ENCODE measurements around the gene KANK2. TPM values are rescaled to one million over a fixed set of nuclear protein-coding genes. Genes with fewer than 3 reads are reported as not detected.

Gene KANK2
- total and polyA plus RNA-seq, 8 donors: 19.0 to 48.7 (median 28.7) TPM

DNA sequence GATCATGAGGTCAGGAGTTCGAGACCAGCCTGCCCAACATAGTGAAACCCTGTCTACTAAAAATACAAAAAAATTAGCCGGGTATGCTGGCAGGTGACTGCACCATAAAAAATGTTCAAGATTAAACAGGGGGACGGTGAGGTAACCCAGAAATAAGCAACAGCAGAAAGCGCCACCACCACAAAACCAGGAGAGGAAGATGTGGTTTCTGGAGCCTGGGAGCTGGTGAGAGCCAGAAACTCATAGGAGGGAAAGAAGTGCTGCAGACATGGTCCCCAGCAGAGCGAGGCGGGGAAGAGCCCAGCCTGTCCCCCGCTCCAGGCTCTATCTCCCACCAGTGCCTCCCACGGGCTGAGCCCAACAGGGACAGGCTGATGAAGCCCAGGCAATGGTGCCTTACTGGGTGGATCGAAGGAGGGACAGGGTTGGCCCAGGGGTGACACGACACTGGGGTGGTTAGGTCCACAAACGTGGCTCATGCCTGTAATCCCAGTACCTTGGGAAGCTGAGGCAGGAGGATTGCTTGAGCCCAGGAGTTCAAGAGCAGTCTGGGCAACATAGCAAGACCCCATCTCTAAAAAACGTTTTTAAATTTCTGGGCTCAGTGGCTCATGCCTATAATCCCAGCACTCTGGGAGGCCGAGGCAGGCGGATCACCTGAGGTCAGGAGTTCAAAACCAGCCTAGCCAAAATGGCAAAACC lies 60.8 kb downstream of the KANK2 start:
- TF ChIP-seq, protein P1, sequence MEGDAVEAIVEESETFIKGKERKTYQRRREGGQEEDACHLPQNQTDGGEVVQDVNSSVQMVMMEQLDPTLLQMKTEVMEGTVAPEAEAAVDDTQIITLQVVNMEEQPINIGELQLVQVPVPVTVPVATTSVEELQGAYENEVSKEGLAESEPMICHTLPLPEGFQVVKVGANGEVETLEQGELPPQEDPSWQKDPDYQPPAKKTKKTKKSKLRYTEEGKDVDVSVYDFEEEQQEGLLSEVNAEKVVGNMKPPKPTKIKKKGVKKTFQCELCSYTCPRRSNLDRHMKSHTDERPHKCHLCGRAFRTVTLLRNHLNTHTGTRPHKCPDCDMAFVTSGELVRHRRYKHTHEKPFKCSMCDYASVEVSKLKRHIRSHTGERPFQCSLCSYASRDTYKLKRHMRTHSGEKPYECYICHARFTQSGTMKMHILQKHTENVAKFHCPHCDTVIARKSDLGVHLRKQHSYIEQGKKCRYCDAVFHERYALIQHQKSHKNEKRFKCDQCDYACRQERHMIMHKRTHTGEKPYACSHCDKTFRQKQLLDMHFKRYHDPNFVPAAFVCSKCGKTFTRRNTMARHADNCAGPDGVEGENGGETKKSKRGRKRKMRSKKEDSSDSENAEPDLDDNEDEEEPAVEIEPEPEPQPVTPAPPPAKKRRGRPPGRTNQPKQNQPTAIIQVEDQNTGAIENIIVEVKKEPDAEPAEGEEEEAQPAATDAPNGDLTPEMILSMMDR (IDR thresholded peaks at IDR 0.05): no peak
- FAIRE-seq (no peak), ATAC-seq (no peak), DNase-seq (no peak)
- no peaks in the 10 kb centered on the region for H3K27me3 ChIP-seq
- H3K27ac ChIP-seq: no peak overlapping the region
- intact Hi-C loops (cut with DNase I): no loop called here
- H3K9me3 ChIP-seq: no peaks in the 10 kb centered on the region
- peaks cover 1 to 6% (median 3%) of the 10 kb centered on the region in 3 donors for H3K36me3 ChIP-seq
- 66 to 78% methylated on average over 14 of the region's 14 CpGs for WGBS, 2 donors
- no peak overlapping the region for H3K4me3 ChIP-seq
- peaks cover 0 to 13% (median 7%) of the 10 kb centered on the region in 3 donors for H3K4me1 ChIP-seq

DNA sequence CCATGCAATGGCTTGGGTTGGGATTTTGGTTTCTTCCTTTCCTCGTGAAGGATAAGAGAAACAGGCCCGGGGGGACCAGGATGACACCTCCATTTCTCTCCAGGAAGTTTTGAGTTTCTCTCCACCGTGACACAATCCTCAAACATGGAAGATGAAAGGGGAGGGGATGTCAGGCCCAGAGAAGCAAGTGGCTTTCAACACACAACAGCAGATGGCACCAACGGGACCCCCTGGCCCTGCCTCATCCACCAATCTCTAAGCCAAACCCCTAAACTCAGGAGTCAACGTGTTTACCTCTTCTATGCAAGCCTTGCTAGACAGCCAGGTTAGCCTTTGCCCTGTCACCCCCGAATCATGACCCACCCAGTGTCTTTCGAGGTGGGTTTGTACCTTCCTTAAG lies 65.9 kb downstream of the KANK2 start:
- TF ChIP-seq, protein P1 (IDR thresholded peaks at IDR 0.05): no peak
- FAIRE-seq (no peak), ATAC-seq (no peak), DNase-seq (no peak)
- Histone ChIP-seq H3K9me3 (no peaks in the 10 kb centered on the region), H3K27ac (no peak overlapping the region), H3K4me3 (no peak overlapping the region), H3K27me3 (no peaks in the 10 kb centered on the region), H3K4me1 (no peaks in the 10 kb centered on the region), H3K36me3 (peaks cover 14 to 37% (median 16%) of the 10 kb centered on the region in 3 donors)
- WGBS, 2 donors: 82 to 83% methylated on average over 7 of the region's 7 CpGs
- intact Hi-C loops (cut with DNase I): loop anchor here in 2 of 3 donors (5.0 kb wide), 2 partner anchors 71 to 94 kb away; no protein-coding TSS in a partner anchor

DNA sequence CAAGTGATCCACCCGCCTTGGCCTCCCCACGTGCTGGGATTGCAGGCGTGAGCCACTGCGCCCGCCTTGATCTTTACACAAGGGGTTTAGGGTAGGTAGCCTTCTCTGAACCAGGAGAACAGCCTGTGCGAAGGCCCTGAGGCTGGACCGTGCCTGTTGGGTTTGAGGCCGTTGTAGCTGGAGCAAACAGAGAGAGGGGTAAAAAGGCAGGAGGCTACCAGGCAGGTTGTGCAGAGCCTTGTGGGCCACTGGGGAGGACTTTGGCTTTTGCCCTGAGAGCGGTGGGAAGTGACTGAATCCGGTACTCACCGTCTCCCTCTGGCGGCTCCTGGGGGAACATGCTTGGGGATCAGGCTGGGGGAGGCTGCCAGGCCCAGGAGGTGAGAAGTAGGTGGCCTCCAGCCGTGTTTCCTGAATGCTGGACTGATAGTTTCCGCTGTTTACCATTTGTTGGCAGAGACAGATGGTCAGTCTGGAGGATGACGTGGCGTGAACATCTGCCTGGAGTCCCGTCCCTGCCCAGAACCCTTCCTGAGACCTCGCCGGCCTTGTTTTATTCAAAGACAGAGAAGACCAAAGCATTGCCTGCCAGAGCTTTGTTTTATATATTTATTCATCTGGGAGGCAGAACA lies 66.4 kb downstream of the KANK2 start:
- H3K36me3 ChIP-seq: peaks cover 14 to 37% (median 17%) of the 10 kb centered on the region in 3 donors
- WGBS, 2 donors: 43 to 45% methylated on average over 19 of the region's 19 CpGs
- H3K4me1 ChIP-seq: no peaks in the 10 kb centered on the region
- no peak overlapping the region for H3K27ac ChIP-seq
- H3K9me3 ChIP-seq: no peaks in the 10 kb centered on the region
- intact Hi-C loops (cut with DNase I): loop anchor here in 2 of 3 donors (5.0 kb wide), 2 partner anchors 71 to 94 kb away; no protein-coding TSS in a partner anchor
- H3K4me3 ChIP-seq: no peak overlapping the region
- FAIRE-seq (no peak), ATAC-seq (peak; percentile 80 to 96 (median 88)), DNase-seq (peak; percentile 72 to 90 (median 86))
- H3K27me3 ChIP-seq: no peaks in the 10 kb centered on the region
- TF ChIP-seq, protein P1 (IDR thresholded peaks at IDR 0.05): peak; percentile 80 to 94 (median 87)

DNA sequence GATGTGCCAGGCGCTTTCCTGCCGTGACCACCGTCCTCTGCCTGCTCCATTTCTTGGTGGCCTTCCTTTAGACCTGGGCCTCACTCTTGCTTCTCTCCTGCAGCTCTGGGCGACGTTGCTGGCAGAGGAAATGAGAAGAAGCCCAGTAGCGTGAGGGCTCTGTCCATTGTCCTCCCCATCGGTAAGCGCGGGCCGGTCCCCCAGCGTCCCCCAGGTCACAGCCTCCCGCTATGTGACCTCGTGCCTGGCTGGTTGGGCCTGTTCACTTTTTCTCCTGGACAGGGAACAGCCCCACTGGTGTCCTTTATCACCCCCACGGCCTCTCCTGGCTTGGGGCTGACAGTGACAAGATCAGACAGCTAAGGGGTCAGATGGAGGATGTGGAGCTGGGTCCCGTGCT lies 69.4 kb downstream of the KANK2 start:
- 88 to 94% methylated on average over 15 of the region's 15 CpGs for WGBS, 2 donors
- H3K9me3 ChIP-seq: no peaks in the 10 kb centered on the region
- intact Hi-C loops (cut with DNase I): loop anchor here in 2 of 3 donors (5.0 to 10.0 kb wide), 2 partner anchors 96 to 193 kb away; no protein-coding TSS in a partner anchor
- no peak overlapping the region for H3K27ac ChIP-seq
- DNase-seq (no peak), ATAC-seq (no peak), FAIRE-seq (no peak)
- H3K4me1 ChIP-seq: no peaks in the 10 kb centered on the region
- H3K36me3 ChIP-seq: peaks cover 17 to 61% (median 20%) of the 10 kb centered on the region in 3 donors
- H3K4me3 ChIP-seq: no peak overlapping the region
- H3K27me3 ChIP-seq: no peaks in the 10 kb centered on the region
- TF ChIP-seq, protein P1 (IDR thresholded peaks at IDR 0.05): no peak

Data from pancreas (tissue), 10 donors.